ENCODE data around the gene STXBP6. TPM values are rescaled to one million over a fixed set of nuclear protein-coding genes. Genes with fewer than 3 reads are reported as not detected.

Gene STXBP6
- total and polyA plus RNA-seq, 2 experiments from 2014 or later: 19.7 to 29.0 TPM

GRCh38 chr14:24984846-24985589 is 64.9 kb downstream of the STXBP6 start:
- ATAC-seq: no peak

More at GRCh38 chr14:24984846-24985589, 64.9 kb downstream of the STXBP6 start:
- H3K4me1 Mint-ChIP-seq: peaks cover 2% of the 10 kb centered on the region; the same call in 1 of the 3 replicates
- Histone ChIP-seq H3K79me2 (replicated peaks; ENCODE audit: insufficient read depth) (no peaks in the 10 kb centered on the region; the same call in 1 of the 2 replicates), H3K4me2 (no peak overlapping the region), H3K9me2 (ENCODE audit: insufficient read depth) (no peaks in the 10 kb centered on the region), H3K4me3 (no peak overlapping the region), H3K27me3 (ENCODE audit: insufficient read depth) (no peaks in the 10 kb centered on the region), H2AFZ (no peak overlapping the region), H4K20me1 (replicated peaks; ENCODE audit: insufficient read depth) (0 out of 2 replicates have a peak, but pooled peaks cover 3% of the 10 kb centered on the region), H3F3A (replicated peaks; ENCODE audit: low read depth) (no peaks in the 10 kb centered on the region), H3K36me3 (ENCODE audit: insufficient read depth) (no peaks in the 10 kb centered on the region), H3K4me1 (ENCODE audit: insufficient read depth) (no peaks in the 10 kb centered on the region), H3K27ac (ENCODE audit: low read depth) (no peak overlapping the region)
- TF ChIP-seq STAT1 (IDR thresholded peaks at IDR 0.05; ENCODE audit: unreplicated experiment): no peak
- TF ChIP-seq ZNF331 (CRISPR knock-in tag; IDR thresholded peaks at IDR 0.05; ENCODE audit: low read depth): no peak
- TF ChIP-seq ETS1 (IDR thresholded peaks at IDR 0.05): no peak
- TF ChIP-seq POLR2AphosphoS5 (IDR thresholded peaks at IDR 0.05; ENCODE audit: low read depth): no peak
- TF ChIP-seq CREB1 (CRISPR knock-in tag; IDR thresholded peaks at IDR 0.05; ENCODE audit: low read depth): no peak
- no peak for TF ChIP-seq EZH2 (IDR thresholded peaks at IDR 0.05; ENCODE audit: low read depth, unreplicated experiment)
- TF ChIP-seq CTCF (conservative IDR thresholded peaks at IDR 0.05; ENCODE audit: low read depth in 2 of 2): no peak
- TF ChIP-seq EZH2phosphoT487 (IDR thresholded peaks at IDR 0.05; ENCODE audit: unreplicated experiment): no peak
- TF ChIP-seq REST (IDR thresholded peaks at IDR 0.05; ENCODE audit: unreplicated experiment): no peak
- TF ChIP-seq JUNB (IDR thresholded peaks at IDR 0.05; ENCODE audit: unreplicated experiment): no peak
- TF ChIP-seq NANOG (IDR thresholded peaks at IDR 0.05; ENCODE audit: borderline replicate concordance): no peak
- H3K27ac Mint-ChIP-seq: no peak overlapping the region
- no peaks in the 10 kb centered on the region; the same call in 2 of the 3 replicates for H3K9me3 Mint-ChIP-seq
- H3K36me3 Mint-ChIP-seq (ENCODE audit: low read depth): no peaks in the 10 kb centered on the region; the same call in 2 of the 3 replicates
- H3K4me3 Mint-ChIP-seq: no peak overlapping the region
- H3K27me3 Mint-ChIP-seq (ENCODE audit: insufficient read depth, low read depth, poor library complexity): no peaks in the 10 kb centered on the region
- DNase-seq (ENCODE audit: low spot score): no peak

Measured in GM23338 (cell line).